OCI-LY1 (cell line): Measurements from ENCODE around the gene CCR5AS.

Source experiments
- H2AFZ ChIP-seq: fragments of 200-600 bp; sonication (generic), shearing (Covaris generic); 2 replicates; pipeline ENCODE4 v1.6.0; 2014; ENCODE audit warnings: antibody characterized with exemption, mild to moderate bottlenecking, low read length
- H3F3A ChIP-seq: fragments of 200-600 bp; sonication (generic), shearing (Covaris generic); 2 replicates; pipeline ENCODE4 v1.6.0; 2014; ENCODE audit warnings: mild to moderate bottlenecking, antibody characterized with exemption, low read length, moderate library complexity; ENCODE audit not compliant: insufficient read depth
- H3K27ac ChIP-seq: fragments of 200-600 bp; sonication (generic); 2 replicates; pipeline ENCODE4 v1.5.1; 2014; ENCODE audit warnings: low read length, mixed run types, mild to moderate bottlenecking, low read depth; ENCODE audit not compliant: poor library complexity, severe bottlenecking
- H3K27me3 ChIP-seq: fragments of 200-600 bp; sonication (generic); 2 replicates; pipeline ENCODE4 v1.6.0; 2014; ENCODE audit warnings: antibody characterized with exemption, mild to moderate bottlenecking, low read length, moderate library complexity; ENCODE audit not compliant: insufficient read depth
- H3K36me3 ChIP-seq: fragments of 200-600 bp; sonication (generic); 2 replicates; pipeline ENCODE4 v1.6.1; 2014; ENCODE audit warnings: mild to moderate bottlenecking, antibody characterized with exemption, low read length, moderate library complexity, mixed read lengths; ENCODE audit not compliant: insufficient read depth
- H3K4me1 ChIP-seq: fragments of 200-600 bp; sonication (generic); 2 replicates; pipeline ENCODE4 v1.5.1; 2014; ENCODE audit warnings: mild to moderate bottlenecking, low read length, moderate library complexity; ENCODE audit not compliant: insufficient read depth, severe bottlenecking
- H3K4me2 ChIP-seq: fragments of 200-600 bp; sonication (generic), shearing (Covaris generic); 2 replicates; pipeline ENCODE4 v1.6.1; 2014; ENCODE audit warnings: low read length
- H3K4me3 ChIP-seq: fragments of 200-600 bp; sonication (generic); 2 replicates; pipeline ENCODE4 v1.5.1; 2014; ENCODE audit warnings: low read length, low read depth, mild to moderate bottlenecking, mixed read lengths; ENCODE audit not compliant: poor library complexity, severe bottlenecking
- H3K79me2 ChIP-seq: fragments of 200-600 bp; shearing (Covaris generic); 2 replicates; pipeline ENCODE4 v1.6.1; 2016; ENCODE audit warnings: mixed run types, low read length, mixed read lengths; ENCODE audit not compliant: insufficient read depth
- H3K9ac ChIP-seq: fragments of 200-600 bp; sonication (generic), shearing (Covaris generic); 2 replicates; pipeline ENCODE4 v1.6.1; 2014; ENCODE audit warnings: mild to moderate bottlenecking, low read length, mixed read lengths
- H3K9me2 ChIP-seq: fragments of 200-600 bp; sonication (generic), shearing (Covaris generic); 2 replicates; pipeline ENCODE4 v1.6.1; 2014; ENCODE audit warnings: low read depth, mild to moderate bottlenecking, low read length, mixed read lengths
- H3K9me3 ChIP-seq: fragments of 200-600 bp; shearing (Covaris generic); 2 replicates; pipeline ENCODE4 v1.6.1; 2014; ENCODE audit warnings: low read length, mixed read lengths
- H4K20me1 ChIP-seq: fragments of 200-600 bp; sonication (generic), shearing (Covaris generic); 2 replicates; pipeline ENCODE4 v1.6.0; 2016; ENCODE audit warnings: mild to moderate bottlenecking, low read length; ENCODE audit not compliant: insufficient read depth
- CTCF ChIP-seq: fragments of 200-600 bp; sonication (generic), shearing (Covaris generic); IDR thresholded peaks from 2 replicates; pipeline ENCODE4 v1.5.1; 2017; ENCODE audit warnings: mild to moderate bottlenecking, antibody characterized with exemption, low read length, moderate library complexity, mixed read lengths
- EZH2 ChIP-seq: fragments of 200-600 bp; sonication (generic), shearing (Covaris generic); IDR thresholded peaks from 2 replicates; pipeline ENCODE4 v1.8.0; 2017; ENCODE audit warnings: borderline replicate concordance, mixed run types, mild to moderate bottlenecking, antibody characterized with exemption, low read length, moderate library complexity, mixed read lengths

Gene CCR5AS

GRCh38 chr3:46314517-46314916, 92.3 kb downstream of the CCR5AS start:
- H3F3A ChIP-seq, result no peaks in the 10 kb centered on the region
- H3K9ac ChIP-seq, result no peak overlapping the region
- H3K4me2 ChIP-seq, result no peak overlapping the region
- no peak overlapping the region for H3K27ac ChIP-seq
- H4K20me1 ChIP-seq, result no peaks in the 10 kb centered on the region
- no peaks in the 10 kb centered on the region for H3K27me3 ChIP-seq
- H3K9me3 ChIP-seq, result 0 out of 2 replicates have a peak, but pooled peaks cover 2% of the 10 kb centered on the region
- no peak overlapping the region for H2AFZ ChIP-seq
- H3K9me2 ChIP-seq, result no peaks in the 10 kb centered on the region
- H3K4me3 ChIP-seq, result no peak overlapping the region
- H3K36me3 ChIP-seq, result no peaks in the 10 kb centered on the region
- H3K4me1 ChIP-seq, result no peaks in the 10 kb centered on the region
- no peak for TF ChIP-seq EZH2
- TF ChIP-seq CTCF, result no peak
- H3K79me2 ChIP-seq, result no peaks in the 10 kb centered on the region
